PC-3 (cell line): Measurements from ENCODE around the gene MDGA2. TPM values are rescaled to one million over a fixed set of nuclear protein-coding genes. Genes with fewer than 3 reads are reported as not detected.

Experiments
- ATAC-seq: fragments of 200-7000 bp; cut with Tn5 transposase; 2 replicates; pipeline ENCODE4 v1.9.1; 2020; ENCODE audit warnings: mild to moderate bottlenecking, moderate library complexity
- BruUV-seq: library from RNA; stranded (reverse); fragments of 400-500 nt; replicated peaks from 2 replicates; lab custom pipeline; 2021; lab: Mats Ljungman, UMichigan
- CTCF ChIA-PET: fragments of 300-600 bp; sonication (Branson Sonifier 250); formaldehyde crosslinking; loops from one replicate; lab custom pipeline; 2022; ENCODE audit warnings: antibody characterized with exemption; lab: Charles Lee
- POLR2A ChIA-PET: fragments of 300-600 bp; sonication (Branson Sonifier 250); formaldehyde crosslinking; loops from one replicate; lab custom pipeline; 2022; ENCODE audit warnings: antibody characterized with exemption; ENCODE audit not compliant: unreplicated experiment; lab: Charles Lee
- DNase-seq: peaks from one replicate; pipeline ENCODE4 v3.0.0-alpha.2; 2015
- H2AFZ ChIP-seq: fragments of 300-600 bp; sonication (generic); 2 replicates; pipeline ENCODE4 v1.6.0; 2016; ENCODE audit warnings: antibody characterized with exemption, low read length
- H3F3A ChIP-seq: fragments of 300-600 bp; sonication (generic); one replicate; pipeline ENCODE4 v1.6.0; 2017; ENCODE audit warnings: antibody characterized with exemption, low read length, control low read depth, mild to moderate bottlenecking; ENCODE audit not compliant: unreplicated experiment
- H3K27ac ChIP-seq: fragments of 300-600 bp; sonication (generic); 2 replicates; pipeline ENCODE4 v1.5.1; 2016; ENCODE audit warnings: mild to moderate bottlenecking, low read length
- H3K27me3 ChIP-seq: fragments of 300-600 bp; sonication (generic); 2 replicates; pipeline ENCODE4 v1.6.1; 2016; ENCODE audit warnings: low read length, mixed read lengths
- H3K36me3 ChIP-seq: fragments of 300-600 bp; sonication (generic); 2 replicates; pipeline ENCODE4 v1.6.1; 2016; ENCODE audit warnings: low read depth, mixed run types, low read length, mixed read lengths
- H3K4me1 ChIP-seq: fragments of 300-600 bp; sonication (generic); 2 replicates; pipeline ENCODE4 v1.5.1; 2016; ENCODE audit warnings: low read length; ENCODE audit not compliant: insufficient read depth
- H3K4me2 ChIP-seq: fragments of 300-600 bp; sonication (generic); 2 replicates; pipeline ENCODE4 v1.6.0; 2016; ENCODE audit warnings: low read length
- H3K4me3 ChIP-seq: fragments of 300-600 bp; sonication (generic); 2 replicates; pipeline ENCODE4 v1.5.1; 2016; ENCODE audit warnings: mild to moderate bottlenecking, low read length, mixed read lengths
- H3K79me2 ChIP-seq: fragments of 300-600 bp; sonication (generic); 2 replicates; pipeline ENCODE4 v1.6.1; 2017; ENCODE audit warnings: low read length, mixed read lengths
- H3K9ac ChIP-seq: fragments of 300-600 bp; sonication (generic); 2 replicates; pipeline ENCODE4 v1.6.0; 2016; ENCODE audit warnings: mild to moderate bottlenecking, low read length
- H3K9me2 ChIP-seq: fragments of 300-600 bp; sonication (generic); replicated peaks from 2 replicates; pipeline ENCODE4 v1.6.1; 2016; ENCODE audit warnings: mixed run types, low read length, mixed read lengths
- H3K9me3 ChIP-seq: fragments of 300-600 bp; sonication (generic); 2 replicates; pipeline ENCODE4 v1.6.1; 2016; ENCODE audit warnings: low read length, mixed read lengths
- H4K20me1 ChIP-seq: fragments of 300-600 bp; sonication (generic); 2 replicates; pipeline ENCODE4 v1.6.1; 2016; ENCODE audit warnings: low read length, mixed read lengths
- EZH2 ChIP-seq: fragments of 300-600 bp; sonication (generic); IDR thresholded peaks from one replicate; pipeline ENCODE4 v1.6.1; 2017; ENCODE audit warnings: antibody characterized with exemption, mild to moderate bottlenecking, low read length; ENCODE audit not compliant: unreplicated experiment
- EZH2phosphoT487 ChIP-seq: fragments of 300-600 bp; sonication (generic); IDR thresholded peaks from 2 replicates; pipeline ENCODE4 v1.6.1; 2018; ENCODE audit warnings: mild to moderate bottlenecking, antibody characterized with exemption, low read length, borderline replicate concordance
- intact Hi-C: fragments of 100-400 bp; cut with micrococcal nuclease; formaldehyde crosslinking; loops from 2 replicates; pipeline ENCODE4 v1.9.0; 2023
- total RNA-seq: library from RNA; depleted of rRNA; stranded (reverse); fragments of >200 nt; gene quantifications from 2 replicates; pipeline ENCODE4 v1.2.3, GENCODE V29; 2014
- TF ChIP-seq, protein P1 (sequence below): fragments of 300-600 bp; sonication (generic); conservative IDR thresholded peaks from 2 replicates; pipeline ENCODE4 v1.5.1; 2017; ENCODE audit warnings: antibody characterized with exemption, low read depth, mild to moderate bottlenecking, low read length

MDGA2 gene
- total RNA-seq, 1 experiment from 2014 or later, result 0.04 TPM

DNA sequence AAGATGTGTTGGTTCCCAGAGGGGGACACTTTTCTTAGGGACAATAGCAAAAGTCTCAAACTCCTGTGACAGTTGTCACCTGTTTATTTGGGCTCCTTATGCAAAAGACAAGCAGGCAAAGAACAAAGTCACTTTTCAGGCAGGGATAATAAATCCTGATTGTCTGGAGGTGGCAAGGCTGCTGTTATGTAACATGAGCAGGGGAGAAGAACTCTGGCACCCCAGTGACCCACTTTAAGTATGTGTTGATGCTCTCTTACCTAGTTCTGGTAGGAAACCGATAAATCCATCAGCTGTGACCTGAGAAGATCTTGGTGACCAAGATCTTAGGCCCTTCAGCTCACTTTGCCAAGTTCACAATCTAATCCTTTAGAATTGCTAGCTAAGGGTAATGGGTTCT, 17.4 kb downstream of the MDGA2 start:
- no peaks in the 10 kb centered on the region for H3K9me3 ChIP-seq
- H3K79me2 ChIP-seq, result no peaks in the 10 kb centered on the region
- H3K9me2 ChIP-seq, result no peaks in the 10 kb centered on the region
- ChIA-PET CTCF (no interaction called here), POLR2A (no interaction called here)
- no peaks in the 10 kb centered on the region for H3K36me3 ChIP-seq
- TF ChIP-seq, protein P1, sequence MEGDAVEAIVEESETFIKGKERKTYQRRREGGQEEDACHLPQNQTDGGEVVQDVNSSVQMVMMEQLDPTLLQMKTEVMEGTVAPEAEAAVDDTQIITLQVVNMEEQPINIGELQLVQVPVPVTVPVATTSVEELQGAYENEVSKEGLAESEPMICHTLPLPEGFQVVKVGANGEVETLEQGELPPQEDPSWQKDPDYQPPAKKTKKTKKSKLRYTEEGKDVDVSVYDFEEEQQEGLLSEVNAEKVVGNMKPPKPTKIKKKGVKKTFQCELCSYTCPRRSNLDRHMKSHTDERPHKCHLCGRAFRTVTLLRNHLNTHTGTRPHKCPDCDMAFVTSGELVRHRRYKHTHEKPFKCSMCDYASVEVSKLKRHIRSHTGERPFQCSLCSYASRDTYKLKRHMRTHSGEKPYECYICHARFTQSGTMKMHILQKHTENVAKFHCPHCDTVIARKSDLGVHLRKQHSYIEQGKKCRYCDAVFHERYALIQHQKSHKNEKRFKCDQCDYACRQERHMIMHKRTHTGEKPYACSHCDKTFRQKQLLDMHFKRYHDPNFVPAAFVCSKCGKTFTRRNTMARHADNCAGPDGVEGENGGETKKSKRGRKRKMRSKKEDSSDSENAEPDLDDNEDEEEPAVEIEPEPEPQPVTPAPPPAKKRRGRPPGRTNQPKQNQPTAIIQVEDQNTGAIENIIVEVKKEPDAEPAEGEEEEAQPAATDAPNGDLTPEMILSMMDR, result no peak
- TF ChIP-seq EZH2 (no peak), EZH2phosphoT487 (no peak)
- intact Hi-C loops, result no loop called here
- no peaks in the 10 kb centered on the region for H3K4me1 ChIP-seq
- H3K27ac ChIP-seq, result no peak overlapping the region
- ATAC-seq (no peak), DNase-seq (no peak)
- H3K9ac ChIP-seq, result no peak overlapping the region
- H3F3A ChIP-seq, result no peaks in the 10 kb centered on the region
- H4K20me1 ChIP-seq, result no peaks in the 10 kb centered on the region
- H3K4me2 ChIP-seq, result no peak overlapping the region
- no TSS peak for BruUV-seq
- no peak overlapping the region for H3K4me3 ChIP-seq
- no peak overlapping the region for H2AFZ ChIP-seq
- H3K27me3 ChIP-seq, result peaks cover 22% of the 10 kb centered on the region; the same call in 1 of the 2 replicates

DNA sequence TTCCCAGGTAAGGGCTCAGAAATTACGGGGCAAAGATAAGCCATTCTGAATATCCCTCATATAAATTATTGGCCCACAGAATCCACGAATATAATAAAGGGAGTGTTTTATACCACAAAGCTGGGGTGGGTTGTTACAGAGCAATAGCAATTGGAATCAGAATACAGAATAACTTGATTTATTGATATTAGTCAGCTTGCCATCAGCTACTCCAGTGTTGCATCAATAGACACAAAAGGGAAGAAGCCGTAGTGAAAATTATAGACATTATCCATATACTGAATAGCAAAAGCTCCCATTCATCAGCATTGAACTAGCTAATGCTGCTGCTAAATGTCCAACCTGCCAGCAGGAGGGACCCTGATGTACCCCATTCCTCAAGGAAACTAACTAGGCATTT, 18.3 kb downstream of the MDGA2 start:
- TF ChIP-seq, protein P1, result no peak
- TF ChIP-seq EZH2 (no peak), EZH2phosphoT487 (no peak)
- no TSS peak for BruUV-seq
- ATAC-seq, result no peak
- no peak for DNase-seq
- no peaks in the 10 kb centered on the region for H3K9me2 ChIP-seq
- no peaks in the 10 kb centered on the region for H3K9me3 ChIP-seq
- H3K4me2 ChIP-seq, result no peak overlapping the region
- intact Hi-C loops, result no loop called here
- H3K4me3 ChIP-seq, result no peak overlapping the region
- H3K9ac ChIP-seq, result no peak overlapping the region
- no peaks in the 10 kb centered on the region for H3F3A ChIP-seq
- peaks cover 13% of the 10 kb centered on the region; the same call in 1 of the 2 replicates for H3K27me3 ChIP-seq
- ChIA-PET CTCF (no interaction called here), POLR2A (no interaction called here)
- no peaks in the 10 kb centered on the region for H3K79me2 ChIP-seq
- no peaks in the 10 kb centered on the region for H3K4me1 ChIP-seq
- H3K27ac ChIP-seq, result no peak overlapping the region
- no peak overlapping the region for H2AFZ ChIP-seq
- H4K20me1 ChIP-seq, result no peaks in the 10 kb centered on the region
- H3K36me3 ChIP-seq, result no peaks in the 10 kb centered on the region

DNA sequence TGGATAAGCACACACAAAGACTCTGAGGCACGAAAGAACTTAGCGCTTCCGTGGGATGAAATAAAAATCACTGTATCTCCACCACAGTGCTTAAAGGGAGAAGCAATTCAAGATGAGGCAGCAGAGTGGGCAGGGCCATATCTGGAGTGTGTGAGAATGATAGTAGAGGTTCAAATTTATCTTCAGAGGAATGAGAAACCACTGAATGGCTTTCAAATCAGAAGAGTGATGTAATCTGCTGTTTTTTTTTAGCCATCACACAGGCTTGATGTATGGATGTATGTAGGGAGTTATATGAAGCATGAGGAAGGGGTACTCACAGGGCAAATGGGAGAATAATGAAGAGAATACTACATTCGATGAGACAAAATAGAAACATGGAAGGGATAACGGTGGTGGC, 24.1 kb downstream of the MDGA2 start:
- ATAC-seq, result no peak
- H4K20me1 ChIP-seq, result no peaks in the 10 kb centered on the region
- intact Hi-C loops, result no loop called here
- no peak overlapping the region for H3K4me2 ChIP-seq
- H2AFZ ChIP-seq, result no peak overlapping the region
- H3K27me3 ChIP-seq, result no peaks in the 10 kb centered on the region
- no peak overlapping the region for H3K4me3 ChIP-seq
- no peaks in the 10 kb centered on the region for H3F3A ChIP-seq
- H3K27ac ChIP-seq, result no peak overlapping the region
- H3K4me1 ChIP-seq, result no peaks in the 10 kb centered on the region
- BruUV-seq, result no TSS peak
- TF ChIP-seq EZH2phosphoT487, result no peak
- TF ChIP-seq, protein P1, result no peak
- TF ChIP-seq EZH2, result no peak
- no peak overlapping the region for H3K9ac ChIP-seq
- ChIA-PET CTCF (no interaction called here), POLR2A (no interaction called here)
- H3K9me3 ChIP-seq, result no peaks in the 10 kb centered on the region
- H3K36me3 ChIP-seq, result no peaks in the 10 kb centered on the region
- no peaks in the 10 kb centered on the region for H3K9me2 ChIP-seq
- no peaks in the 10 kb centered on the region for H3K79me2 ChIP-seq
- DNase-seq, result no peak
